ENCODE results near the gene STK25. TPM values are rescaled to one million over a fixed set of nuclear protein-coding genes. Genes with fewer than 3 reads are reported as not detected.

The STK25 gene
- total RNA-seq, 2 donors from 2014 or later, result 94.5 to 173 TPM

DNA sequence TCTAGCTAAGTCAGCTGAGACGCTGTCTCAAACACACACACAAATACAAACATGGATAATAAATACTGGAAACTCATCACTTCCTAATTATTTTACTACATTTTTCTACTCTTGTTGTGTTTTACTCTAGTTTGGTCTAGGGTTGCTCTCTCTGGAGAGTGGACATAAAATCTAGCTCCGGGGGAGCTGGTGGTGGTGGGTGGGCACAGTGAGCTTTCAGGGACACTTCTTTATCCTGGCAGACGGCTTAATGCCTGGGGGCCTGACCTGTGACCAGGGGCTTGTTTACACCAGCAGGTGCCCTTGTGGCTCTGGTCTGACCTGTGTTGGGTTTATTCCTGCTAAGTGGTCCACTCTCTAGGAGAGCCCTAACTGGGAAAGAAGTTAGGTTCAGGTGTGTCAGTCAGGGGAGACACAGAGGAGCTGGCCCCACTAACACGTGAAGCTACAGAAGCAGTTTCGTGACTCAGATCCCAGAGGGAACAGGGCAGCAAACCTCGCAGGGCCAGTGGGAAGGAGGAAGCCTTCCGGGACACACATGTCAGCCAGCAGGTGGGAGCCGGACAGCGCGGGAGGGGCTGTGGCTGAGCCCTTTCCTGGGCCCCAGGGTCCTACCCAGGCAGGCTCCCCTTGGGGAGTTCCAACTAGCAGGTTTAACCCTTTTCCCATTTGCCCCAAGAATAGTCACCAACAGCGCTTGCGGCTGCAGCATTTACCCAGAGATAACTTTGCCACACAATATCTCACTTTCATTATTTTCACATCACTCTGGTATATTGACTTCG lies 27.7 kb upstream of the STK25 start:
- TF ChIP-seq, protein P1, sequence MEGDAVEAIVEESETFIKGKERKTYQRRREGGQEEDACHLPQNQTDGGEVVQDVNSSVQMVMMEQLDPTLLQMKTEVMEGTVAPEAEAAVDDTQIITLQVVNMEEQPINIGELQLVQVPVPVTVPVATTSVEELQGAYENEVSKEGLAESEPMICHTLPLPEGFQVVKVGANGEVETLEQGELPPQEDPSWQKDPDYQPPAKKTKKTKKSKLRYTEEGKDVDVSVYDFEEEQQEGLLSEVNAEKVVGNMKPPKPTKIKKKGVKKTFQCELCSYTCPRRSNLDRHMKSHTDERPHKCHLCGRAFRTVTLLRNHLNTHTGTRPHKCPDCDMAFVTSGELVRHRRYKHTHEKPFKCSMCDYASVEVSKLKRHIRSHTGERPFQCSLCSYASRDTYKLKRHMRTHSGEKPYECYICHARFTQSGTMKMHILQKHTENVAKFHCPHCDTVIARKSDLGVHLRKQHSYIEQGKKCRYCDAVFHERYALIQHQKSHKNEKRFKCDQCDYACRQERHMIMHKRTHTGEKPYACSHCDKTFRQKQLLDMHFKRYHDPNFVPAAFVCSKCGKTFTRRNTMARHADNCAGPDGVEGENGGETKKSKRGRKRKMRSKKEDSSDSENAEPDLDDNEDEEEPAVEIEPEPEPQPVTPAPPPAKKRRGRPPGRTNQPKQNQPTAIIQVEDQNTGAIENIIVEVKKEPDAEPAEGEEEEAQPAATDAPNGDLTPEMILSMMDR (IDR thresholded peaks at IDR 0.05), result no peak
- no peak overlapping the region for H3K4me3 ChIP-seq
- H3K4me1 ChIP-seq, result peaks cover 0 to 13% of the 10 kb centered on the region in 2 donors
- H3K9me3 ChIP-seq, result no peaks in the 10 kb centered on the region
- no peak for DNase-seq (ENCODE audit: low spot score)
- no peak overlapping the region for H3K27ac ChIP-seq
- H3K36me3 ChIP-seq, result no peaks in the 10 kb centered on the region
- H3K27me3 ChIP-seq, result no peaks in the 10 kb centered on the region

DNA sequence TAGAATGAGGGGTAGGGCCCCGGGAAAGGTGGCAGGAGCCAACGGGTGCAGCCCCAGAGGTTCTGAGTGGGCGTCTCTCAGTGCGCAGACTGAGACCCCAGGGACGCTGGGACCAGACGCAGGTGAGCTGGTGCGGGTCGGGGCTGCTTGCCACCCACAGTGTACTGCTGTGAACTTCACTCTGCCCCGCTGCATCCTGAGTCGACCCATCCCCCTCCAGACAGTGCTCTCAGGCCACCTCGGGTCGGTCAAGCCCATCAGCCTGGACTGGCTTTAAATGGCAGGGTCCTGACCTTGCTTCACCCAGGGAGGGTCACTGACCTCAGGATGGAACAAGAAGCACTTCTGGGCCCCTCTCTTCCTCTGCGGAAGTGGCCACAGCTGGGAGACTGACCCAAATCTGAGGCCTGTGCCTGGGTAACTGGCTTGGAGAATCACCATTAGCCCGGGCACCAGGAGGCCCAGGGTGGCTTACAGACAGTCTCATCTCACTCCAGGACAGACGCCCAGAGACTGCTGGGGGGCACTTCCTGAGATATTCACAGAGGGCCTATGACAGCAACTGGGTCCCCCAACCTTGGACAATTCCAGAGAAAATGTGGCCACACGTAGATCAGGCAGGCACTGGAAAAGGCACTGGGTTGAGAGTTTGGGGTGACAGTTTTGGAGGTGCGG lies 26.5 kb upstream of the STK25 start:
- no peak for DNase-seq (ENCODE audit: low spot score)
- no peaks in the 10 kb centered on the region for H3K27me3 ChIP-seq
- H3K4me1 ChIP-seq, result peaks cover 0 to under 1% of the 10 kb centered on the region in 2 donors
- H3K27ac ChIP-seq, result no peak overlapping the region
- TF ChIP-seq, protein P1 (IDR thresholded peaks at IDR 0.05), result no peak
- H3K36me3 ChIP-seq, result no peaks in the 10 kb centered on the region
- no peaks in the 10 kb centered on the region for H3K9me3 ChIP-seq
- H3K4me3 ChIP-seq, result no peak overlapping the region

DNA sequence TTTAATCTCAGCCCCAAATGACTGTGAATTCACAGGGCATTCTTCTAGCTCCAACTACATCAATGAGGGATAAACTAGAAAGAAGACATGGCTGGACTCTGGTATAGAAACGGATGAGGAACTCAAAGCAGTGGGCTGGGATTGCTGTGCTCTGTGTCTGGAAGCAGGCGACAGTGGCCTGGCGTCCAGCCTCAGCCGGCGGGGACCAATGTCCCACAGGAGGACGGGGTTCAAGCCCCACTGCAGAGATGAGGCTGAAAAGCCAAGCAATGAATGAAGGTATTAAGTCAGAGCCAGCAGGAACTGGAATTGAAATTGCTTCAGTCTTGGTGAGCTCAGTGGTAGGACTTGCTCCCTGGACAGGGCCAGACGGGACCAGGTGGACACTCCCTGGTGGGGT lies 25.9 kb upstream of the STK25 start:
- Histone ChIP-seq H3K36me3 (no peaks in the 10 kb centered on the region), H3K4me3 (no peak overlapping the region), H3K27me3 (no peaks in the 10 kb centered on the region), H3K27ac (no peak overlapping the region), H3K4me1 (no peaks in the 10 kb centered on the region), H3K9me3 (no peaks in the 10 kb centered on the region)
- TF ChIP-seq, protein P1 (IDR thresholded peaks at IDR 0.05), result no peak
- DNase-seq (ENCODE audit: low spot score), result no peak

DNA sequence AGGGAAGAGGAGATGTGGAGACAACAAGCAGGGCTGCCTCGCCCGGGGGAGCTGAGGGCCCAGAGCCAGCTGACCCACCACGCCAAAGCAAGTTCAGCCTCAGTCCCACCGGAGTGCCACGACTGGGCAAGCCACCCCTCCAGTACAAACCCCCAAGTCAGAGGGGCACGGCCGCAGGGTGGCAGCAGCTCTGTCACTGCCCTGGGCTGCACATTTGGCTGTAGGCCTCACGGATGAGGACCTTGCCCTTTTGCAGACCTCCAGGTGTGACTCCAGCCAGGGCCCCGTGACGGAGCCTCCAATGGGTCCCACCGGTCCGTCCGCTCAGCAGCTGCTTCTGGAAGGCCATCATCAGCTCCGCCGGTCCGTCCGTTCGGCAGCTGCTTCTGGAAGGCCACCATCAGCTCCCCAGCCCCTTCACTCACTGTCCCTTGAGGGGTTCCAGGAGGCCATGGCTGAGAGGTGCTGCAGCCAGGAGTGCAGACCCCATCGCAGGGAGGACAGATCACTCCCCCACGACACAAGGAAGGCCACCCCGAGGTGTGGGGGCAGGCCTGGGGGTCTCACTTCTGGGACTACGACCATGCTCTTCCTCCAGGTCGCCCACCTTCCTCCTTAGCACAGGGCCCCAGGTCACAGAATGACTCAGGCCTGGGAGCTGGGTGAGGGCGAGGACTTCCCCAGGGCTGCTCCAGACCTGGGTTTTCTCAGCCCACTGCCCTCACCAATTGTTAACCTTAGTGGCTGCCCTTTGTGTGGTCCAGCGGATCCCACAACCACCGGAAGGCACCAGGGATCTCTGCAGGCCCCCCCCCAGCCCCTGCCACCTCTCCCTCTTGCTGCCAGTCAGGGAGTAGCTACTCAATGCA lies 24.6 kb upstream of the STK25 start:
- Histone ChIP-seq H3K36me3 (no peaks in the 10 kb centered on the region), H3K27ac (no peak overlapping the region), H3K27me3 (no peaks in the 10 kb centered on the region), H3K9me3 (no peaks in the 10 kb centered on the region), H3K4me1 (no peaks in the 10 kb centered on the region), H3K4me3 (no peak overlapping the region)
- TF ChIP-seq, protein P1 (IDR thresholded peaks at IDR 0.05), result no peak
- DNase-seq (ENCODE audit: low spot score), result no peak

DNA sequence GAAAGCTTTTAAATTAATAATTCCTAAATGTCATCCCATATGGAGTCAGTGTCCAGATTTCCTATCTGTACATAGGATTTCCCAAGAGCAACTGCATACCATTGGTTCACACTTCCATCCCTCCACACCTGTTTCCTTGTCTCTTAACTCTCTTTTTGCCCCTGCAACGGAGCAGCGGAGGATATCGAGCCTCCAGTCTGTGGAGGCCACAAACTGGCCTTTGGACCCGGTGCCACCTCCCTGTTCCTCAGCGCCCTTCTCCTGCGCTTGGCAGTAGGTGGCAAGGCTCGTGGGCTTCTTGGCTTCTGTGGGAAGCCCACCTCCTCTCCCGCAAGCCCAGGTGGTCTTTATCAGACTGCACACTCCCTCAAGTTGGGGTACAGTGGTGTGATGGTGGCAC lies 23.8 kb upstream of the STK25 start:
- H3K9me3 ChIP-seq, result no peaks in the 10 kb centered on the region
- H3K4me3 ChIP-seq, result no peak overlapping the region
- no peak for DNase-seq (ENCODE audit: low spot score)
- TF ChIP-seq, protein P1 (IDR thresholded peaks at IDR 0.05), result no peak
- no peaks in the 10 kb centered on the region for H3K27me3 ChIP-seq
- no peak overlapping the region for H3K27ac ChIP-seq
- no peaks in the 10 kb centered on the region for H3K36me3 ChIP-seq
- H3K4me1 ChIP-seq, result no peaks in the 10 kb centered on the region

All from right atrium auricular region (tissue), 2 donors.